HCEC 1CT (cell line): ENCODE data around the gene NAA60.
"Not testable (repeated sequence)": the region's sequence is repeated elsewhere in the genome, so short reads cannot be mapped to it uniquely, and the experiment has no call there.

ENCODE experiments used
- DNase-seq: peaks from one replicate; pipeline ENCODE4 v3.0.0-alpha.2; 2017

NAA60 gene

DNA sequence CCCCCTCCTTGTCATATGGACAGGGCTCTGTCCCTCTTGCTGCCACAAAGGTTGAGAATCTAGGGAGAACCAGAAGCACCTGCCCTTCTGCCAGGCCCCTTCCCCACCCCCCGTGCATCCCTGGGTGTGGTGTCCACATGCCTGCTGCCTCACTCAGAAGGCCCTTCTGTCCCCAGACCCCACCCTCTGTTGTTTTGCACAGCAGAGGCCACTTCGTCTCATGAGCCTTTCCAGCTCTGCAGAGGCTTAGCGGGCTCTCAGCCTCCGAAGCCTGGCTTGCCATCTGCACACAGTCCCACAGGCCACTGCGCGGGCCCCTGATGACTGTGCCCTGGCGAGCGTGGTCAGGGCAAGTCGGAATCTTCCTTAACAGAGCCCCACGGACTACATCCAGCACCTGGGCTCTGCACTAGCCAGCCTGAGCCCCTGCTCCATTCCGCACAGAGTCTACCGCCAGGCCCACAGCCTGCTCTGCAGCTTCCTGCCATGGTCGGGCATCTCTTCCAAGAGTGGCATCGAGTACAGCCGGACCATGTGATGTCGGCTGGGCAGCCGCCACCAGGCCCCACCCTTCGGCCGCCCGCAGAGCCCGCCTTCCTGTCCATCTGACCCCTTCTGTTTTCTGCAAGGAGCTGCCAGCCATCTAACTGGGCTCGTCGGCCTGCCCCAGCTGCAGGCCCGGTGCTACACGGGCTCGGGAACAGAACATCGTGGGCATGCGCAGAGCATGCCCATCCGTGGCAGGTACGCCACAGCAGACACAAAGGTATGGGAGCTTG, 41.0 kb downstream of the NAA60 start:
- DNase-seq: no peak

- no peak for DNase-seq
These were observed 41.7 kb downstream of the NAA60 start for GRCh38 chr16:3485097-3485745.

DNA sequence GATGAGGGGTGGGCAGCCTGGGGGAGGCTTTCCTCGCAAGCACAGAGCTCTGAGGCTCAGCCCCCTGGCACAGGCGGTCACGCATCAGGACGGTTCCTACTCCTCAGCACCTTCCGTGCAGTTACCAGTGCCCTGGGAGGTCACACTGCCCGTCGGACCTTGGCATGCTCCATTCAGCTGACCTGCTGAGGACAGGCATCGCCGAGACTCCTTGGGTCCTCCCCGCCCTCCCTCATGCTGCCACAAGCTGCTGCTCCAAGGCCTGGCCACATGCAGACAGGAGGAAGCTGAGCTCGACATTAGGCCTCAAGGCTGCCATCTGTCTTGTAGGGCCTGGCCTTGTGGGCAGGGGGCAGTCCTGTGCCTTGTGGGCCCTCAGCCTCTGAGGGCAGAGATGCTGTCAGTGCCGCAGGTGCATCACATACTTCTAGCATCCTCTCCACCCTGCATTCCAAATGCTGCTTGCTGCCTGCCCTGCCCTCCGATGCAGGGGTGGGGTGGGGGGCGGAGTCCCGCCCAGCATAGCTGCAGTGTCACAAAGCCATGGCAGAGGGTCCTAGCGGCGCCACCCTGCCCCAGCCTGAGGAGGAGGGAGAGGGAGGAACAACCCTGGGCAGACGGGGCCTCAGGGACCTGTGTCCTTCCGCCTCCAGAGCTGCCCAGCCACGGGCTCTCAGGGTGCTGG, 42.5 kb downstream of the NAA60 start:
- DNase-seq: no peak

DNA sequence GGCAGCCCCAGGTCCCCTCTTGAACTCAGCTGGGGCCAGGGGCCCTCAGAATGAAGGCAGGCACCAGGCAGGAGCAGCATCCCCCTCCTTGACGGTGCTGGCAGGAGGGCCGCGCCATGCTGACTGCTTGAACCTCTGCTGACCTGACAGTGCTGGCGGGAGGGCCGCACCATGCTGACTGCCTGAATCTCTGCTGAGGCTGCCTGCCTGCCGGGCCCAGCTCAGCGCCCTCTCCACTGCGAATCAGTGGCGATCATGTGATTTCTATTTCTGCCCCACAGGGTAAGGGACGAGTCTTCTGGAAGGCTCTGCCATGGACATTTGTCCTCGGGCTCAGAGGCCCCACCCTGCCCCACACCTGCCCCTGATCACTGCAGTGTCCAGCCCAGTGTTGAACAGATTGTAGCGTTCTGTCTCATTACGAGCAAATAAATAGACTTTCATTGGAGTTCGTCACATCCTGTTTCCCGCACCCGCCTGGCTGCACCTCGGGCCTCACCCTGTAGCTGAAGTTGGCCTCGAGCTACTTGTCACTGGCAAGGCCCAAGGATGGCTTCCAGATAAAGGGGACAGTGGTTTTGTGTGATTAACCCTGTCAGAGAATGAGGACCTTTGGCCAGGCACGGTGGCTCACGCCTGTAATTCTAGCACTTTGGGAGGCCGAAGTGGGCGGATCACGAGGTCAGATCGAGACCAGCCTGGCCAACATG, 43.2 kb downstream of the NAA60 start:
- DNase-seq: no peak

DNA sequence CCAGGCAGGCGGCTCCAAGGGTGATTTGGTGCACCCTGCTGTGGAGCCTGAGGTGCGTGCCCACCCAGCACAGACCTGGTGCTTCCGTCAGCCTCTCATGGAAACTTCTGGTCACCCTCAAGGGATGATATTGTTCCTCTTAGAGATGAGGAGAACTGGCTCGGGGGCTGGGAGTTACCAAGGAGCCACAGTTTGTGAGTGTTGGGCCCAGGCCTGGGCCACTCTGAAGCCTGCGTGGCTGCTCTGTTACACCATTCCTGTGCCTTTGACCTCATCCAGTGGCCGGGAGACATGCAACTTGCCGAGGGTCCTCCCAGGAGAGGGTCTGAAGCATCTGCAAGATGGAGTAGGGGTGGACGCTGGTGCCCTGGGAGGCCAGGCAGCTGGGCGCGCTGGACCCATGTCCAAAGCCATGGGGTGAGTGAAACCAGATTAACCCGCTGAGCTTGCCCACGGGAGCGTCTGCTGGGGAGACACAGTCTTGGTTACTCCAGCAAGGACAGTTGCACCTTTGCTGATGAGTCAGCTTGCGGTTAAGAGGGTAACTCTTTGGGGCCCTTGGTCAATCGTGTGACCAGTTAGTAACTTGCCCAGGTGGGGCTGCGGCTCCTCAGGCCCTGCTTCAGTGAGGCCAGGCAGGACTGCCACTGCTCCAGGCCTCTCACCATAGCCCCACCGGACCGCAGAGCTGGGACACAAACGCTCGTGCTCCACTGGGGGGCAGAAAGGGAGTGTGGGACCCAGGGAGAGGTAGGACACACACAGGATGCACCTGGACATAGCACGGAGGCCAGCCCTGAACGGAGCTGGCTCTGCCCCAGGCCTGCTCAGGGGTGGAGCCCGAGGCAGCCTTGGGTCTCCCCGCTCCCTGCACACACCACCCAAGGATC, 44.3 kb downstream of the NAA60 start:
- no peak for DNase-seq

DNA sequence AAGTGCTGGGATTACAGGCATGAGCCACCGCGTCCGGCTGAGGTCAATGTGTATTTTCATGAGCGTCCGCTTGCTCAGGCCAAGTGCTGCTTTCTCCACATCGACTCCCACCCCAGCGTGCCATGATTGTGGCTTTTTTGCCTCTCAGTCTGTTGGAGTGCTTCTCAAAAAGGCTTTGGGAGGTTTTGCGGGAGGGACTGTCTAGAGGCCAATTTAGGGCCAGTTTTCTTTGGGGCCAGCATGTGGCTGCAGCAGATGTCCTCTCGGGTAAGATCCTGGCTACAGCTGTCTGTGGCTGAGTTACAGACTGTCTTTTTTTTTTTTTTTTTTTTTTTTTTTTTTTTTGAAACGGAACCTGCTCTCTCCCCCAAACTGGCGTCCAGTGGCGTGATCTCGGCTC, 45.3 kb downstream of the NAA60 start:
- no peak for DNase-seq

DNA sequence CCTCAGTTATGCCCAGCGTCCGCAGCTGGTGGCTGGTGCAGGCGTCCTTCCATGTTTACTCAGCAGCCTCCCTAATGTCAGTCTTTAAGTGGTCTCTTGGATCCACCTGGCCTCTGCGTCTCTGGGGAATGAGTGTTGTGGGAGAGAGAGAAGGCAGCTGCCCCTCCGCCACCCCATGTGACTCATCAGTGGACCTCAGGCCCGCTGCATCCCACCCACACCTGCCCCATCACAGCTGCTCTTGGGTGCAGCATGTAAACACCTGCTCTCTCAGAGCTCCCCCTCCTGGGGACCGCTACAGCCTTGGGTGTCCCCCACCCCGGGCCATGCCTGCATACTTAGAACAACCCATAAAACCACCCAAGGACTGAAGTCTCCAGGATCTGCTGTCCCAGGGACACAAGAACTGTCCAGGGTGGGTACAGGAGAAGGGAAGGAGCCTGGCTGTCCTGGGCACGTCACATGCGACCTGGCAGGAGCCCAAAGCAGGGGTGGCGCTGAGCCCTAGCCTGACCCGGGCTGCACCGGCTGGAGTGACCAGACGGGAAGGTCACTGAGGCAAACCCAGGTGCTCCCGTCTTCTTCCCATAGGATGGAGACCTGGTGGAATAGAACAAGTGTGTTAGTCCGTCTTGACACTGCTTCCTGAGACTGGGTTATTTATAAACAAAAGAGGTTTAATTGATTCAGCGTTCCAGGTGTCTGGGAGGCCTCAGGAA, 47.6 kb downstream of the NAA60 start:
- DNase-seq: no peak

GRCh38 chr16:3492356-3492755, 48.9 kb downstream of the NAA60 start:
- no peak for DNase-seq

DNA sequence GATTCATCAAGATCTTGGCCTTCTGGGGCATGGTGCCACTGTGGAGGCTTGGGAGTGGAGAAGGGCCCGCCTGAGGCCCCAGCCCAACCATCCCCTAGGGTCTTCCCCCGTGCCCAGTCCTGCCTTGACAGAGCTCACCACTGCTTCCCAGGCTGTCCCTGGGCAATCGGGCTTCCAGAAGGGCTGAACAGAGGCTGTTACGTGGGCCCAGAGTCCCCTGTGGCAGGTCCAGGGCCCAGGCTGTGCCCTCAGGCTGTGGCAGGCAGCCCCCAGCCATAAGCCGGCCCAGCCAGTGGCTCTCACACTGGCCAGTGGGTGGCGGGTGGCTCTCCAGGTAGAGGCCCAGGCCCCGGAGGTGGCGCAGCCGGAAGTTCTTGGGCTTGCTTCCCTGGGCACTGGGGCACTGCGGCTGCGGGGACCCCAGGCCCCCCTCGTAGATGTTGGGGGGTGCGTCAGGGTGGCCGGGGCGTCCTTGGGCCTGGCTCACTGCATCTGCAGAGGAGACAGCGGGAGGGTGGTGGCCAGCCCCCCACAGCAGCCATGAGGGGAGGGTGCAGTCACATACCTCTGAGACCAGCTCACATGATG, 51.0 kb downstream of the NAA60 start:
- DNase-seq: no peak

DNA sequence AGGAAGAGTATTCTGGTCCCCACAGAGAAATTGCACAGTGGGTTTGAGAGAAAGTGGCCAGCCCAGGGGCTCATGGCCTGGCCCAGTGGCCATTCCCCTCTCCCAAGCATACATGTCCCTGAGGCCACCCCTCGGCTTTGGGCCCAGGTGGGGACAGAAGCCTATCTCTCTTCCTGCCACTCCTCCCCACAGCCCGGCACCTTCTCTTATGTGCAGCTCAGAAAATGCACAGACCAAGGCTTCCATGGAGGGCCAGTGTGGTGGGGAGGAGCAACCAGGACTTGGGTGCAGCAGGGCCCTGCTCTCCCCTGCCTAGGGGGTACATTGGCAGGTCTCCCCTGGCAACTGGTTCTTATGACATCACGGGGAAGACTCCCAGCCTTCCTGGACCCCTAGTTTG, 51.7 kb downstream of the NAA60 start, which contains the start of gene C16orf90:
C16orf90 (minus strand) TSS at position 314 of the 400 bp plus-strand sequence; CDS start at position 246, 68 bp downstream.
- no peak for DNase-seq

- no peak for DNase-seq
These were observed 52.9 kb downstream of the NAA60 start for GRCh38 chr16:3496386-3496785.

DNA sequence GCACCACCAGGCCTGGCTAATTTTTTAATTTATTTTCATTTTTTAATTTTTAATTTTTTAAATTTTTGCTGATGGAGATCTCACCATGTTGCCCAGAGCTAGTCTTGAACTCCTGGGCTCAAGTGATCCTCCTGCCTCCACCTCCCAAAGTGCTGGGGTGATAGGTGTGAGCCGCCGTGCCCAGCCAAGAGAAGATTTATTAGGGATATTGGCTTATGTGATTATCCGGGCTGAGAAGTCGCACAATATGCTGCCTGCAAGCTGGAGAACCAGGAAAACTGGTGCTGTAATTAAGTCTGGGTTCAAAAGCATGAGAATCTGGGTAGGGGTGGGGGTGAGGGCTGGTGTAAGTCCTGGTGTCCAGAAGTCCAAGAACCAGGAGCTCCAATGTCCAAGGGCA, 54.3 kb downstream of the NAA60 start:
- no peak for DNase-seq

DNA sequence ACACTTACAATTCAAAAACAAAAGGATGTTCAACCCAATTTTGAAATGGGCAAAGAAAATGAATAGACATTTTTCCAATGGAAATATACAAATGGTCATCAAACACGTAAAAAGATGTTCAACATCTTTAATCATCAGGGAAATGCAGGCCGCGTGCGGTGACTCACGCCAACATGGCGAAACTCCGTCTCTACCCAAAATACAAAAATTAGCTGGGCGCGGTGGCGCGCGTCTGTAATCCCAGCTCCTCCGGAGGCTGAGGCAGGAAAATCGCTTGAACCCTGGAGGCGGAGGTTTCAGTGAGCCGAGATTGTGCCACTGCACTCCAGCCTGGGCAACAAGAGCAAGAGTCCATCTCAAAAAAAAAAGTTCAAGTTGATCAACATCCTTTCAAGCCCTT, 55.5 kb downstream of the NAA60 start:
- no peak for DNase-seq

DNA sequence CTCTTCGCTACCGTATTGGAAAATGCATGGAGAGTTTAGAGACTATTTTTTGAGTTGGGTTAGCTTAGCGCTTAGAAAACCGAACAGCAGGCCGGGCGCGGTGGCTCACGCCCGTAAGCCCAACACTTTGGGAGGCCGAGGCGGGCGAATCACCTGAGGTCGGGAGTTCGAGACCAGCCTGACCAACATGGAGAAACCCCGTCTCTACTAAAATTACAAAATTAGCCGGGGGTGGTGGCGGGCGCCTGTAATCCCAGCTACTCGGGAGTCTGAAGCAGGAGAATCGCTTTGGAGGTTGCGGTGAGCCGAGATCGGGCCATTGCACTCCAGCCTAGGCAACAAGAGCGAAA, 57.9 kb downstream of the NAA60 start:
- DNase-seq: not testable (repeated sequence)

- DNase-seq: no peak
These were observed 58.4 kb downstream of the NAA60 start for GRCh38 chr16:3501783-3502400.

GRCh38 chr16:3503523-3503922, 60.0 kb downstream of the NAA60 start:
- no peak for DNase-seq

- no peak for DNase-seq
These were observed 65.3 kb downstream of the NAA60 start for GRCh38 chr16:3508736-3509135.

- DNase-seq: no peak
These were observed 66.0 kb downstream of the NAA60 start for GRCh38 chr16:3509470-3509928.

DNA sequence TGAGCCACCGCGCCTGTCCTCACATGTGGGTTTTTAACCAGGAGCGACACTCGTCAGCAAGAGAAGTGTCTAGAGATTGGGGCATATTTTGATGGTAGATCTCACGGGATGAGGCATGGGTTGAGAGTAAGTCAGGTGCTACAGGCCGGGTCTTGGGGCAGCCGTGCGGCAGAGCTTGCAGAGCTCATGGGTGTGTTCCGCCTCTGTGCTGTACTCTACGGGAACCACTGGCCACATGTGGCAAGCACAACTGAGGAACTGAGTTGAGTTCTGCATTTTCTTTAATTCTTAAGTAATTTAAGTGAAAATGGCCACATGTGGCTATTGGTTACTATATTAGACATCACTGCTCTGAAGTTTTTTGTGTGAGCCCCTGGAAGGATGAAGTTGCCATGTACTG, 66.9 kb downstream of the NAA60 start:
- DNase-seq: no peak

- no peak for DNase-seq
These were observed 68.1 kb downstream of the NAA60 start for GRCh38 chr16:3511286-3512180.
